HG03521 (cell line): Measurements from ENCODE around the gene DUOXA2.
"Not testable (repeated sequence)": the region's sequence is repeated elsewhere in the genome, so short reads cannot be mapped to it uniquely, and the experiment has no call there.

Experiments
- ATAC-seq: cut with Tn5 transposase; IDR thresholded peaks from one replicate; pipeline ENCODE4 v1.9.1; 2021; ENCODE audit warnings: mild to moderate bottlenecking, moderate library complexity; ENCODE audit not compliant: unreplicated experiment

Gene DUOXA2

DNA sequence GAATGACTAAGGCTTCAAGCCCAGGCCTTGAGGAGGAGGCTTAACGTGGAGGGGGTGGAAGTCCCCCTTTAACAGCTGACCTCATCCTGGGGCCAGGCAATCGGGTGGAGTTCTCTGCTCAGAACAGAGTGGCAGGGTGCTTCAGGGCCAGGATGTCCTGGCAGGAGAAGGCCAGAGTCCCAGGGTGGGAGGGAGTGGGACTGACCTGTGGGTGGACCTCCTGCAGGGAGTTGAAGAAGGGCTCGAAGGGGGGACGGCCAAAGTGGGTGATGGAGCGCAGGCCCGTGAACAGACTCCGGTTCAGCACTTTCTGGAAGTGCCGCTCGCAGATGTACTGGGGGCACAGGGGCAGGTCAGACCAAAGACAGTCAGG lies 19.8 kb upstream of the DUOXA2 start:
- no peak for ATAC-seq

DNA sequence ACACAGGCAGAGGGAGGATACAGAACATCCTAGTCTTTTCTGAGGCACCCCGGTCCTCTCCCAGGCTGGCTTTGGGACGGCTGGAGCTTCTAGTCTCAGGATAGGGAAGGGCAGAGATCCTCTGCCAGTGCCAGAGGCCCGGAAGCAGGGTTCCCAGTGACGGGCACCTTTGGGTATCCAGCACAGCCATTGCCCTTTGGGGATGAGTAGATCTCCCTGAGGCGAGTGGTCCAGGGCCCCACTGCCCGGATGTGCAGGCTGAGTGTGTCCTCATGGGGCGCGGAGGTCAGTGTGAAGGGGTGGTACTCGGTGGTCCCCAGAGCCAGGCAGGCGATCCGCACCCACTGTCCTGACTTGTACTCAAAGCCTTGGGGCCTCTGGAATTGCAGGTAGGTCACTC lies 18.5 kb upstream of the DUOXA2 start:
- ATAC-seq, result no peak

DNA sequence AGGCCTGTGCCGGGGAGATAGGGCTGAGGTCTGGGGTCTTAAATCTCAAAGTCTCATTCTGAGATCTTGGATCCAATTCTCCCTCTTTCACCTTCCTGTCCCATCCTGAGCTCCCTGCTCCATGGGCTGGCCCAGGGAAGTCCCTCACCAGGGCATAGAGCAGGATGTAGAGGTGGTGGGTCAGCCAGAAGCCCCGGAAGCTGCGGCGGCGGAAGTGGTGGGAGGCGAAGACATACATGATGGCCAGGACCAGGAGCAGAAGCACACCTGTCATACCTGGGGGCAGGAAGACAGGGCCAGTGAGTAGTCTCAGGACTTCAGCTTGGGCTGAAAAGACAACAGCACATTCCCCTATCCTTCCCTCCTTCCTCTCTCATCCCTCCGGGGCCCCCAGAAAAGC lies 16.7 kb upstream of the DUOXA2 start:
- ATAC-seq, result no peak

DNA sequence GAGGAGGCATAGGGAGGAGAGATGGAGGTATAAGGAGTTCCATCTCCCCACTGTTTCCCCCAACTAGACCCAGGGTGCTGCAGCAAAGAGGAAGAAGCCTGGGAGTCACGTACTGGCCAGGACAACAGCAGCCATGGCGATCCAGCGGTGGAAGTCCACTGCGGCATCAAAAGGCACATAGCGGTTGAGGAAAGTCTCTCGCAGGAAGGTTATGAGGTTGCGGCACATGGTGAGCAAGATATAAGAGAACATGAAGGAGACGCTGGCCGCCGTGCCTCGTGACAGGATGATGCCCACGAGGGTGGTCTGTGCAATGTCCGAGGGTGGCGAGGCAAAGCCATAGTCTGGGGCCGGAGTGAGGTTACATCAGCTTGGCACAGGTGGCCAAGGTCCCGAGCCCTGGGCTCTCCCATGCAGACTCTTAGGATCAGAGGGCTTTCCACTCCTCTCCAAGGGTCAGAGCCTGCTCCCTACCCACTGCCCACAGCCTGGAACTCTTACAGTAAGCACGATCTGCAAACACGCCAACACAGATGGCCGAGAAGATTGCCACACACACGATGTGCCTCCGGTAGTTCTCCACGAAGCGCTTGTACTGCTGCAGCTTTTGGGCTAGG lies 14.5 kb upstream of the DUOXA2 start:
- ATAC-seq, result no peak

DNA sequence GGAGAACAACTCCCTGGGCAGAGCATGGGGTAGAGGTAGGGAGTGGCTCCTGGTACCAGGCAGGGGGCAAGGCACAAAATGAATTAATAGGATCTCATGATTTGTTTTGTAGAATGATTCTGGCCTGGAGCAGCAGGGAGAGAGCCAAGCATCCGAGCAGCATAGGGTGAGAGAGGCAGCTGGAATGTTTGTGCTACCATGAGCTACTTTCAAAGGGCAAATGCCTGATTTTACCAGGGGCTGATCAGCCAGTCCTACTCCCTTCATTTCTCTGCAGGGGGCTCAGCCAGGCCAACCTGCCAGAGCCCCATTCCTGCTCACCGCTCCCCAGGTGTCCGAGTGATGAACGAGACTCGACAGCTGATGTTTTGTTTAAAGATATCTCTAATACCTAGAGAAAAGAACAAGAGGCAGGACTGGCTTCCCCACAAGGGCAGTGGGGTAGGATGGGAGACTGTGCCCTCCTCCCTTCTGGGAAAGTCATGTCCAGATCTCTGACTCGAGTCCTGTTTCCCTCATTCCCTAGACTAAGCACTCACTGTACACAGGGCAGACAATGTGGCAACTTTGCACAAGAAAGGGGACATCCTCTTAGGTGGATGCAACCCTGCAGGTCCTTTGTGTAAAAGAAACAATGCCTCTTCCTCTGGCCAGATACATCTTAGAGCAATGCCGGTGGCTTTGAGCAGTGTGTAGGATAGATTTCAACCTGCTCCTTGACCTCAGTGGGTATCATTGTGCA lies 13.1 kb upstream of the DUOXA2 start:
- ATAC-seq, result no peak

DNA sequence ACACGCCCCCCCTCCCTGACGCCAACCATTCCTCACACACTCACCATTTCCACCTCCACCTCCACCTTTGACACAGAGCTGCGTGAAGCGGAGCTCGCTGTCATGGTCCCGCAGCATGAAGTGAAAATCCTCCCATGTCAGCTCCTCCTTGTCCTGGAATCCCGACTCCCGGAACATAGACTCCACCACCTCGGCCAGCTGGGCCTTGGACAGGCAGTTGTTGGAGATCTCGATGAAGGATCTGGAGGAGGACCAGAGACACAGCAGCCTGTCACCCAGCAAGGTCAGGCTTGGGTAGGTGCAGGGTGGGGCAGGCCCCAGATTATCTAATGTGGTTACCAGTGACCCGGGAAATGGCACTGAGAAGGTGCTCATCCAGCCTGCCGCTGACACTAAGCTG lies 12.4 kb upstream of the DUOXA2 start:
- no peak for ATAC-seq

DNA sequence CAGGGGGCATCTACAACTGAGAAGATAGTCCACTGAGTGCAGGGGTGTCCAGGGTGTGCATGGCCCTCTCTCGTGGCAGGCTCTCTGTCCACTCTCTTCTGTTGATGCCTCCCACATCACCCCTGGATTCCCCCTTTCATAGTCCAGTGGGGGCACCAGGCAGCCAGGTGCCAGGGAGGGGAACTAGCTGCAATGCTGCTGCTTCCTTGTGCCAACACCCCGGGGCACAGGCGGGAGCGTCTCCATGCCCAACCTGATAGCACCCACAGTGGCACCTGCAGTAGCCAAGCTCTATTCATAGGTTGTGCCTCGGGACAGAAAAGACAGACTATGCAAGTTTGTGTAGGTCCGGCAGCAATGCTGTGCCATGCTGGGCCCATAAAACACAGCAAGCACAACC lies 11.9 kb upstream of the DUOXA2 start:
- no peak for ATAC-seq

DNA sequence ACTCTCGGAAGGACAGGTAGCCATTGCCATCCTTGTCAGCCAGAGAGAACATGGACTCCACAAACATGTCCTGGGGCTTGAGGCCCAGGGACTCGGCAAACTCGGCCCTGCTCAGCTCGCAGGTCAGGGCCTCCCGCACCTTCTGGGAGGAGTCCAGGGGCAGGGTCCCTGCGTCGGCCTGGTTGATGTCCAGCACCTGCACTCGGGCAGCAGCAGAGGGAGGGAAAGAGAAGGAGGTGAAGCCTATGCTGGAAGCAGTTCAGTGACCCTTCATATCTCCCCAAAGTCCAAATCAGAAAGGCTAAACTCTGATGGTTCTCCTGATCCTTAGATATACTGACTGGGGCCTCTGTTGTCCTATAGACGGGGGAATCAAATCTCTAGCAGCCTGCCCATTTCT lies 10.0 kb upstream of the DUOXA2 start:
- ATAC-seq, result not testable (repeated sequence)

DNA sequence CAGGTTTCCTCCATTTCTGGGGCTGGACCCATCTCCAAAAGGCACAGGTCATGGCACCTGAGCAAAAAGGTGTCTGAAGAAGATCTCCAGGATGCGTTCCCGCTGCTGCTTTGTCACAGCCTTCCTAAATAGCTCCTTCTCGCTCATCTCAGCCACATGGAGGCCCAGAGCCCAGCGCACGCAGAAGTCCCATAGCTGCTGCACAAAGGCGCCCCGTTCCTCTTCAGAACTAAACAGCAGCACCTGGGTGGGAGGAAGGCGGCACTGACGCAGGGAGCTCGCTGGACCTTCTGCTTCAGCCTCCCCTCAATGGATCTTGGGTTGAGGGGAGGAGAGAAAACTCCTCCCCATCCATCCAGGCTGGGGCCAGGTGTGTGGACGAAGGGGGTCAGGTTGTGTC lies 8.5 kb upstream of the DUOXA2 start:
- ATAC-seq, result no peak

DNA sequence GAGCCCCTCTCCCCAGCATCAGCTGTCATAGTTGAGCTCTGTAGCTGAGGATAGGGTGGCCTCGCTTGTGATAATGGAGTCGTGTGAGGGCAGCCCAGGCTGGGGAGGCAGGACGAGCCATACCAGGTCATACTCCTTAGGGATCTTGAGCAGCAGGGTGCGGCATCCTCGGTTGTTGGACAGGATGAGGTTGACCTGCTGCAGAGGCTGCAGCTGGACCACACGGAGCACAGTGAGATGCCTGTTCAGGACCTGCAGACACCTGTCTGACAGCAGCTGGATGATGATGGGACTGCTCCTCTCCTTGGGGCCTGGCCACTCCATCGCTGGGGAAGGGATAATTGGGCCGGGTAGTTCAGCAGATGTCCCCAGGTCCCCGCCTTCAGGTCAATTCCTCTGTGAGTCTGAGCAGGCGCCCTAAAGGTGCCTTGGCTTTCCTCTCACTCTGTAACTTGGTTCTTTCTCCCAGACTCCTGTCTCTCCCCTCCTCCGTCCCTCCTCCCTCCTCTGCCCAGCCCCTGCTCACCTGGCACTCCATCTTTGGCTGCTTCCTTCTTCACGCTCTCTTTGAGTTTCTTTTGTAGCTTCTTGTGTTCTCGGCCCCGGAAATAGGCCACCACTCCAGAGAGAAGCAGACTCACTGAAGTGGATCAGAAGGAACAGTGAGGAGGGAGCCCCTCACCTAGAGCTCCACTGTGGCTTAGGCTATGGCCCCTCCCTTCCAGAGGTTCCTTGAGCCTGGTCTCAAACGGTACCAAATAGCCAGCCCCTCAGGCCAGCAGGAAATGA lies 7.9 kb upstream of the DUOXA2 start:
- ATAC-seq, result no peak

DNA sequence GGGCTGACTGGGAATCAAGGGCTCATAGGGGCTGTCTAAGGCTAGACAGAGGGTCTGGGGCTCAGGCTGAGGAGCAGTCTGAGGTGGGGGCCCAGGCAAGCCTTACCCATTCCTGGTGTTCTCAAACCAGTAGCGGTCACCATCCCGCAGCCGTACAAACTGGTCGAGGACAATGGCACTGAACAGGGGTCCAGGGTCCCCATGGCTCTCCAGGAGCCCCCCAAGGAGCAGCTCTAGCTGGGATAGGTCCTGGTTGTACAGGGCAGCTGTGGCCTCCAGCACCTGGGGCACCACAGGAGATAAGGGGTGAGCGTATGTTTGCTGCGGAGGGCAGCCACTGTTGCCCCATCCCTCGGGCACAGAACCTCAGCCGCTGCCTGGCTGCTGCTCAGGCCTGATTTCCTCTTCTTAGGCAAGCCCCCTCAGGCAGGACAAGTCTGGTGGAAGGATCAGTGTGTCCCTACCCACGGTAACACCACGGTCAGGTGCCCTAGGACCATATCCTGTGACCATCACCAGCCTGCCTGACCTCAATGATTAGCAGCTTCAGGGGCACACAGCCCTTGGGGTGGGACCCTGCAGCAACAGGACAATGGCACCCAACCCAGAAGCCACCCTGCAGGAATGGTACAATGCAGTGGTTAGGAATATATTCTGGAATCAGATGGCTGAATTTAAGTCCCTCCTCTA lies 6.0 kb upstream of the DUOXA2 start:
- ATAC-seq, result no peak

DNA sequence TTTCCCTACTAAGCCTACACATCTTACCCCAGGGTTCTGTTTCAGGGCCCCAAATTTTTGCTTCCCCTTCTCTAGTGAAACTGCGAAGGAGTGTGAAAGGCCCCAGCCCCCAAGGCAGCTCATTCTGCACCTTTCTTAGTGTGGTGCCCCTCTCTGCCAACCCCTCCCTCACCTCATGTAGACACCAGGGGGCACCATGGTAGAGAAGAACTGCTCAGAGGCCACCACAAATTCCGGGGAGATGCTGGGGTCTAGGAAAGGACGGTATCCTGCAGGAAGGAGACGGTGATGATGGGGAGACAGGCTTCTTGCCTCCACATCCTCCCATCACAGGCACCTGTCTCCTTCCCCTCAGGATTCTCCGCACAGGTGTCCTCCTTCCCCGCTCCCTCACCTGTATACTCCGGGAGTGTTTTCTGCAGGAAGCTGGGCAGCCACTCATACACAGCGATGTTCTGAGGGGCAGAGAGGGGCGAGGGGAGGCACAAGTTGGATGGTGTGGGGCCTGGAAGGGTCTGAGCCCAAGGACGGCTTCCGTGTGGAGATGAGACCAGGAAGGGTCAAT lies 3.8 kb upstream of the DUOXA2 start:
- ATAC-seq, result no peak

DNA sequence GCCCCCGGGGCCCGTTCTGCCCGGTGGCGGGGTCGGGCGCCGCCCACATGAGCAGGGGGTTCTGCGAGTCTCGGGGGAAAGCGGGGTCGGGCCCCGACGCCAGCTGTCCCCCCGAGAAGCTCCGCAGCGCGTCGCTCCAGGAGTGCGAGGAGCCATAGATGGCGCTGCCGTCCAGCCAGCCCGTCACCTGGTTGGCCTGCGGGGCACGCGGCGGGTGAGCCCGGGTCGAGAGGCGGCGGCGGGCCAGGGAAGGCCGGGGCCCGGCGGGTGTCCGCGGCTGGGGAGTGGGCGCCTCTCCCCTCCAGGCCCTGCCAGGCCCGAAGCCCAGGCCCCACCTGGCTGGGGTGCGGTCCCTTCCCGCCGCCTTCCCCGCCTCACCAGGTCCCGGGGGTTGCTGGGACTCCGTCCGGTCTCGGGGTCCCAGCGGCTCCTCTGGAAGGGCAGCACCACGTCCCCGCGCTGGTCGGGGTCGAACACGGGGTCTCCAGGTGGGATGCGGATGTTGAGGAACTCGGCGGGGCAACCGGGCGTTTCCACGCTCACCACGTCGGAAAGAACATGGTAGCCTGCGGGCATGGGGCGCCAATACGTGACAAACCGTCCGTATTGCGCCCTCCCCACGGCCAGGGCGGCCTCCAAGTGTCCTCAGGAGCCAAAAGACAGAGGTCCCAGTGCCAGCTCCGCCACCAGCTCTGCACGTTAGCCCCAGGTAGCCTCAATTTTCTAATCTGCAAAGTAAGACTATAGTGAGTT lies 2.6 kb upstream of the DUOXA2 start:
- ATAC-seq, result no peak

DNA sequence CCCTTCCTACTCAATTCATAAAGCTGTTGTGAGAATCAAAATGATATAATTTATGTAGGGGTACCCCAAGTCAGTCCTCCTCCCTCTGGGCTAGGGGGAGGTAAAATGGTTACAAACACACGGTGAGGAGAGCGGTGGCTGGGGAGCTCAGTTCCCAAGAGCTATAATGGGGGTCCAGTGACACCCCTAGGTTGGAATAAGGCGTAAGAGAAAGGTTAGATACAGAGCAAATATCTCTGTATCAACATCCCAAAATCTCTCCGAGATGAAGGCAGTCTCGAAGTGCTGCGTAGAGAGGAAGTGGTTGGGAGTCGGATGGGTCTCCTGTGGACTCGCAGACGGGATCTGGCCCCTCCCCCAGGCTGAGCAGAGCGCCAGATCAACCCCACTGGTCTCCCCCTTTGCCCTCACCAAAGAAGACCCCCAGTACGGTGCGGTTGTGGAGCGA lies 2.0 kb upstream of the DUOXA2 start:
- no peak for ATAC-seq

DNA sequence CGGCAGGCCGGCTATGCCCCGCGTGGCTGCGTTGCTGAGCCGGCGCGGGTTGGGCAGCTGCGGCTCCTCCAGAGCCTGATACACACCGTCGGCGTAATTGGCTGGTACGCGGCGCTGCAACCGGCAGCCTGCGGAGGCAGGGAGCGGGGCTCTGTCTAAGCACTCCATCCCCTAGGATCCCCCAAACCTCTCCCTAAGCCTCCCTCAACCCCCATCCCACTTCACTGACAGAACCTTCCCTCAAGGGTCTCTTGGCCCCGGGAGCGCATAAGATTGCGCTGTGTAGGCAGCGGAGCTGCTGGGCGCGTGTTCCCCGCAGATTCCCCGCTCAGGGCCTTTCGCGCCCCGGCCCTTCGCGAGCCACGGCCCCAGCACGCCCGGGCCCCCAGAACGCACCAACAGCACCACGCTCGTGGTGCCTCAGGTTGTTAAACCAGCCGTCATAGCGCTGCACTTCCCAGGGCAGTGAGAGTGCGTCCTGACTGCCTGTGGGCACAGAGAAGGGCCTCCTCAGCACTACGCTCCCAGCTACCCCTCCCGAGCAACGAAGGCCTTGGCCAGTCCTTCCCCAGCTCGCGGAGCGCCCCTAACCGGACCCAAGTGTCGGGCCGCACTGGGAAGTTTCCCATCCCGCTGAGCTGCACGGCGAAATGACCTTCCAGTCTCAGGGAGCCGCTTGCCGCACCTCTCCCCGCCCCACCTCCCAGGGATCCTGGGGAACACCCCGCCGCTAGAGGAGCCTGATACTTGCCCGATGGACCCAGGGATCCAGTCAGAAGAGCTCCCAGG lies 1.3 kb upstream of the DUOXA2 start:
- ATAC-seq, result no peak

DNA sequence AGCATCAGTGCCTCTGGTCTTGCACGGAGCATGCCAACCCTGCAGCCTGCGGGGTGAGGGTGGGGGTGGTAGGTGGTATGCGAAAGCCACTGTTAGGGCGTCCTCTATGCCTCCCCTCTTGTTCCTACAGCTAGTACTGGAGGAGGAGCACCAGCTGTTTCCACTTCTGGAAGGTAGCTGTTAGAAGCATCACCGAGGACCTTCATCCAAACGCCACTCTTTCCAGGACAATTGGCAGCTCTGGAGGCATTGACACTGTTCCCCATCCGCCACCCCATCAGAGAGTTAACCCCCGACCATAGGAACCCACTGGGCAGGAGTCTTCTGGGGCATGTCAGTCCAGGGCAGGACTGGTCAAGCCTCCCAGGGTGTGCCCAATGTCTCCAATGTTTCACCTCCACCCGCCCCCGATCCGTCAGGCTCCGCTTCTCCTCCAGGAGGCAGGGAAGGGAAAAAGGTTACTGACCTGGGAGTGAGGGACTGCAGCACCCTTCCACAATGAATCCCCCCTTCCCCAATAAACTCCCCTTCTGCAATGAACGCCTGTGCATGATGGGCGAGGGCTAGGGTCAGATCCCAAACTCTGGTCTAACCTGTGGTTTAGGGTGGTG lies 641 bp upstream of the DUOXA2 start:
- no peak for ATAC-seq

DNA sequence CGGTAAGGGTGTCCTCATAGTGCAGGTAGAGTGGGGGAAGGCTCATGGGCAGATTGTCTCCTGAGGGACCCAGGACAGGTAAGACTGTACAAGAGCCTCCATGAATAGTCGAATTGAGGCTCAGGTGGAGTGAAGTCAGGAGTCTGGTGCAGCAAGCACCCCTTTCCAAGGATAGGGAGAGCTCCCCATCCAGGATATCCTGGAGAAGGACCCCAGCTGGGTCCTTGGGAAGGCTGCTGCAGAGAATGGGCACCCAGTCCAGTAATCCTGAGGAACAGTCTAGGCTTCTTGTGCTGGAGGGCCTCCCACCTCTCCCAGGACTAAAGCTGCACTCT lies 592 bp downstream of the DUOXA2 start:
- ATAC-seq, result no peak

DNA sequence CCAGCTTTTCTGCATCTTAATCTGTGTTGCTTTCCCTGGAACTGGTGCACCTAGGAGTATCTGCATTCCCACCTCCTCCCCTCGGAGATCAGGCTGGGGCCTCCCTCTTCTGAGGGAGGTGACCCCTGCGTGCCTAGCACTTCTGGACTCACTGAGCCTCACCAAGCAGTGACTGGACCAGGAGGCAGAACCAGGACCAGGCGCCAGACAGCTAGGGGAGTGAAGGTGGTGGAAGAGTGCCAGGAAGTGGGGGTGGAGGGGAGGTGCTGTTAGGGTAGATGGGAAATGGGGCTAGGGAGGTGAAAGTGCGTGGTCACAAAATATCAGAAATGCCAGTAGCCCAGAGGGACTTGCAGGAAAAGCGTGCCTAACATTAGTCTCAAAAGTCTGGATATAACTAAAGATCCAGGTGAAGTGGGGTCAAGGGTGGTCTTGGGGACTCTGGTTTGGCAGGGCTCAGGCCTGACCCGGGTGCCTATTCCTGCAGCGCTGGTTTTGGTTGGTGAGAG lies 1.2 kb downstream of the DUOXA2 start:
- no peak for ATAC-seq

DNA sequence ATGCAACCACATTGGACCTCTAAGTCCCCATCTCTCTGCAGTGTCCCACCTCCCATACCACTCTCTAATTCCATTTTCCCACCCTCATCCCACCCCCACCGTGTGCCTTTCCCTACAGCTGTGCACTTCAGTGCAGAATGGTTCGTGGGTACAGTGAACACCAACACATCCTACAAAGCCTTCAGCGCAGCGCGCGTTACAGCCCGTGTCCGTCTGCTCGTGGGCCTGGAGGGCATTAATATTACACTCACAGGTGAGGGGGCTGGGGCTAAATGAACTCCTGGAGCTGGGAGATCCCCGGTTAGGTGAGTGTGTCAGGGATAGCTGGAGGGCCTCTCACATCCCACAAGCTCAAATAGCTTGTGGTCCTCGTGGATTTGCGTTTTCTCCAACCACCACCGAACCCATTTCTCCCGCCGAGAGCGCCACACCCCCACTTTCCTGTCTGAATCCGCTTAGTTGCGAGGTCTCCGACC lies 1.9 kb downstream of the DUOXA2 start:
- ATAC-seq, result no peak
